SIG-M5 treated with dmso at 0.1 percent for 504 hours (cell line): ENCODE data around the gene RABGEF1.
"Not testable (repeated sequence)": the region's sequence is repeated elsewhere in the genome, so short reads cannot be mapped to it uniquely, and the experiment has no call there.

Experiments used
- DNase-seq: peaks from one replicate; lab custom pipeline; 2025; ENCODE audit not compliant: unreplicated experiment; lab: John Stamatoyannopoulos, UW

RABGEF1 gene

DNA sequence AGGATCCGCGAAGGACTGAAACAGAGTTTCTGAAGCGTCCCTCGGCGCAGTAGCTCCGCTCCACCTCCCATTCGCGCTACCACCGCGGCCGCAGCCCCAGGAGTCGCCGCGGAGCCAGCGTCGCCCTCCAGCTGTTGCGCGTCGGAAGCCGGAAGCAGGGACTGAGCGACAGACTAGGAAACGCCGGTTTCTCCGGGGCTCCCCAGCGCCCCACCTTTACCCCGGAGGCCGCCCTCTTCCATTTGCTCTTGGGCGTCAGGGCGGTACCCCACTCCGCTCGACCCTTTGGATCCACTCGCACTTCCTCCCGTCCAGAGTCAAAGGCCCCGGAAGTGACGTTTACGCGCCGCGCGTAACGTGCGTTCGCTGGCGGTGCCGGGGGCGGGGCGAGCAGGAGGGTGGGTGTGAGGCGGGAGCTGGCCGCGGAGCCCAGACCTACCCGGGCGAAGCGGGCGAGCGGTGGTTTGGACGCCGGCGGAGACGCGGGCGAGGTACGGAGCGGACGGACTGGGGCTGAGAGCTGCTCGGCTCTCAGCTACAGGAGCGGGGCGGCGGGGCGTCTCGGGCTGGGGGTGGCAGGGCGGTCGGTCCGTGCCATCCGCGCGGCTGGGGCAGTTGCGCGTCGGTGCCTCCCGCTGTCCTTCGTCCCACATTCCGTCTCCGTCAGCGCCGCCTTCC lies at the start of gene RABGEF1:
Gene RABGEF1 (plus strand): TSS at position 432 of the 678 bp plus-strand sequence. CDS start 31,167 bp downstream, outside the sequence.
- peak; percentile 90 for DNase-seq

DNA sequence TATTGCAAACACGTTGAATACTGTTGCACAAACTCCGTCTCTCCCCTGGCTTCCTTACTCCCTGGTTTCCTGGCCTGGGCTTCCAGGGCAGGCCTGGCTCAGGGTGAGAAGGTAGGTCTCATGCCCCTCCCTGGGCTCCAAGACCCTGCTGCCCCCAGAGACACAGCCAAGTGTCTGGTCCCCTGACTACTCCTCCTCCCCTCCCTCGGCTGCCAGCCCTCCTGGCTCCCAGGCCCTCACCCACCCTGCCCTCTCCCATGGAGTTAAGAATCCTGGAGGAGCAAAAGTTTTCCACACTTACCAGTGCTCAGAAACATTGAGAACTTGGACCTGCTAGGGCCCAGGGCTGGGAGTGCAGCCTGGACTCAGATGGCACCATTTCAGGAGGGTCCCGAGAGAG lies 47.2 kb upstream of the RABGEF1 start:
- DNase-seq = no peak

DNA sequence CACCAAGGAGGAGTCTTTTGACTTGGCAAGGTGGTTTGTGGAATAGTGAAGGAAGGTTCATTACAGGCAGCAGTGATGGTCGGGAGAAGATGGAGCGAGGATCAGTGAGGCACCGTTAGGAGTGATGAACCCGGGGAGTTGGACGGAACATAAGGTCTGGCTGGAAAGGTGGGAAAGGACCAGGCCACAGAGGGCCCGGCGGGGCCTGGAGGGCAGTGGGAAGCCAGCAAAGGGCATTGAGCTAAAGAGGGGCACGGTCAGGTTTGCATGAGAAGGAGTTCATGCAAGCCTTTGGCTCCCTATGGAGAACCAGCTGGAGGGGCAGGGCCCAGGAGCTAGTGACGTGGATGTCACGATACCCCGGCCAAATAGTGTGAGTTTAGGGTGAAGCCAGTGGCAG lies 46.2 kb upstream of the RABGEF1 start:
- DNase-seq = no peak

DNA sequence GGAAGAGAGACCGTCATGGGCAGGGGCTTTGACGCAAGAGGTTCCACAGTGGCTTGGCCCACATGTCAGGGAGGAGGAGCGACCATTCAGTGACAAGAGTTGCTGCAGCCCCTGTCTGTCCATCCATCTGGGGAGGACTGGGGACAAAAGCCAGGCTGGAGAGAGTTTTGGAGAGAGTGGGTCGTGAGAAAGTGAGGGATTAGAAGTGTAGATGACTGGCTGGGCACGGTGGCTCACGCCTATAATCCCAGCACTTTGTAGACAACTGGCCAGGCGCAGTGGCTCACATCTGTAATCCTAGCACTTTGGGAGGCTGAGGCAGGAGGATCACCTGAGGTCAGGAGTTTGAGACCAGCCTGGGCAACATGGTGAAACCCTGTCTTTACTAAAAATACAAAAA lies 45.1 kb upstream of the RABGEF1 start:
- not testable (repeated sequence) for DNase-seq

DNA sequence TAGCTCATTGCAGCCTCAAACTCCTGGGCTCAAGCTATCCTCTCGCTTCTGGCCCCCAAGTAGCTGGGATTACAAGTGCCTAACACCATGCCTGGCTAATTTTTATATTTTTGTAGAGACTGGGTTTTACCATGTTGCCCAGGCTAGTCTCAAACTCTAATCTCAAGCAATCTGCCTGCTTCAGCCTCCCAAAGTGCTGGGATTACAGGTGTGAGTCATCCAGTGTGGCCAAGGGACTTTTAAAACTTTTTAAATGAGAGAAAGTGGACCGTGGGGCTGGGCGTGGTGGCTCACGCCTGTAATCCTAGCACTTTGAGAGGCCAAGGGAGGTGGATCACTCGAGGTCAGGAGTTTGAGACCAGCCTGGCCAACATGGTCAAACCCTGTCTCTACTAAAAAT lies 44.4 kb upstream of the RABGEF1 start:
- DNase-seq = not testable (repeated sequence)

DNA sequence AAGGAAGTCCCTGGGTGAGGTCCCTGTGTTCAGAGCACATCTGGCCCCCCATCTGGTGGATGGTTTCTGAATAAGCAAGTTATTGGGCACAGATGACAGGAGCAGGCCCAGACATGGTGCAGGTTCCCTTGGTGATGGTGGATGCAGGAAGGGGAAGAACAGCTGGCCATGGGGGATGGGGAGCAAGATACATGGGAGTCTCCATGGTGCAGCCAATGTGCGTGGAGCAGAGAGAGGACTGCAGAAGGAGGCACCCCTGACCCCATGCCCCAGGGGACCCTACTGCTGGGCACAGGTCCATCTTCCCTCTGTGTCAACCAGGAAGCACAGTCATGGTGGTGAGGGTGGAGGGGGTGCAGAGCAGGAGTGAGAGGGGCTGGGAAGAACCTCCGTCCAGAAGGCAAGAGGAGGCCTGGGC lies 43.8 kb upstream of the RABGEF1 start:
- DNase-seq = no peak

DNA sequence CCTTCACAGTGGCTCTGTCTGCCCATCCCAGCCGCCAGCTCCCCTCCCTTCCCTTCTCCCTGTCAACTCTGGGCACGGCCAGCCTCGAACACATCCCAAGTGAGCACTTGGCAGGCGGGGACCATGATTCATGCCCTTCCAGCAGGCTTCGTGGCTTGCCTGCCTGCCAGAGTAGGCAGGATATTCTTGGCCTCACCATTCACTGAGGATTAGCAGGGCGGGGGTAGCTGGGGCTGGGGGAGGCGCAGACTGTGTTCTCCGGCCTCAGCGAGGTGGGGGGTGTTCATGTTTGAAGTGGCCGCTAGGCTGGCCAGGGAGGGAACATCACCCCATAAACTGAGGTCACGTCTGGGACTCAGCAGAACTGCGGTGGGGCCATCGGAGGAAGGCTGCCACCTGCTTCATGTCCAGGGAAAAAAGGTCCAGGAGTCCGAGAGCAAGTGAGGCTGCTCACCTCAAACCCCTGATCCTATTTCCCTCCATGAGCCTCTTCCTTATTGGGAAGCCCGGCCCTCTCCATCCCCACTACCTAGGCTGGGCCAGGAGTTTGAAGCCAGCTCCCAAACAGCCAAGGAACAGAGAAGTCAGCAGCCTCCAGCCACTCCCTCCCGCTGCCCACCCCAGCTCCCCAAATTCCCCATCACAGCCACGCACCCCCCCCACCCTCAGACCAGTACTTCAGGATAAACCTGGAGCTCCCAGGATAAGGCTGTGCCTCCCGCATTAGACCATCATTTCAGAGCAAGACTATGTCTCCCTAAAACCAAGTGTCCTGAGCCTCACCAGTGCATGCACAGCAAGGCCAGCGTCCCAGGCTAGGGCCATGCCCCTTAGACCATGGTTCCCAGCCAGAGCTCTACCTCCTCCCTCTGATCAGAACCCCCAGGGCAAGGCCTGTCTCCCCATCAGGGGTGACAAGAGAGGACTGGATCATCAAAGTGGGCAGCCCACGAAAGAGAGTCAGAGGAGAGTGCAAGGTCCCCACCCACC lies 42.8 kb upstream of the RABGEF1 start:
- no peak for DNase-seq

DNA sequence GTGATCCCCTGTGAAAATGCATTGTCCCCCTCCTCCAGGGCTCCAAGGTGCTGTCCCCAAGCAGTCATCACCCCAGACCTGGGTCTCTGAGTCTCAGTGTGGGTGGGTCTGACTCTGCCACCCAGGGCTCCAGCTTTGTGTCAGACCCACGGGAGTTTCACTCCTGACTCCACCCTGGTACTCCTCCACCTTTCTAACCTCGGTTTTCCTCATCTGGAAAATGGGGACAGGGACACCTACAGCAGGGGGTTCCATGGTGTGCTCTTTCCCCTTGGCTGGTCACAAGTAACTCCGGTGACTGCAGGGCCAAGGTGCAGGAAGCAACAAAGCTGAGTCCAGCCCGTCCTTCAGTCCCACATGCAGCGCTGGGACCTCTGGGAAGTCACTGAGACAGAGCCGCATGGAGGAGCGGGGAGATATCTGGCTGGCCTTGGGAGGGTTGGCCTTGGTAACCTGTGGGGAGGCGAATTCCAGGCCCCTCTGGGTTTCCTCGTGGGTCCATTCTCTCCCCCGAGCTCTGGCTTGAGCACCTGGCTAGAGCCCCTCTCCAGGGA lies 41.8 kb upstream of the RABGEF1 start:
- no peak for DNase-seq

DNA sequence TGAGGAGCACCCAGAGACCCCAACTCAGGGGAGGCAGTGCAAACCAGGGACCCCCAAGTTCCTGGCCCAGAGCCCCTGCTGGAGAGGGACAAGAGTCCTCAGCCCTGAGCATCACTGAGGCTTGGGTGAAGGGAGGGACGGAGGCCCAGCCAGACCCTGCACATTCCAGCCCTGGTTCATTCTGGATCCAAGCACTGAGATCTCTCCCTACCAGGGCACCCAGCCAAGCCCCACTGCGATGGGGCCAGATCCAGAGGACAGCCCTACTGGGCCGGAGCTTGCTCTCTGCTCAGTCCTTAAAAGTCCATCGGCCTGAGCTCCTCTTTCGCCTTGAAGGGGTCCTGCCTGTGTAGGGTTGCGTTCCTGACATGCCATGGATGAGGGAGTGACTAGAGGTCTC lies 40.5 kb upstream of the RABGEF1 start:
- no peak for DNase-seq

DNA sequence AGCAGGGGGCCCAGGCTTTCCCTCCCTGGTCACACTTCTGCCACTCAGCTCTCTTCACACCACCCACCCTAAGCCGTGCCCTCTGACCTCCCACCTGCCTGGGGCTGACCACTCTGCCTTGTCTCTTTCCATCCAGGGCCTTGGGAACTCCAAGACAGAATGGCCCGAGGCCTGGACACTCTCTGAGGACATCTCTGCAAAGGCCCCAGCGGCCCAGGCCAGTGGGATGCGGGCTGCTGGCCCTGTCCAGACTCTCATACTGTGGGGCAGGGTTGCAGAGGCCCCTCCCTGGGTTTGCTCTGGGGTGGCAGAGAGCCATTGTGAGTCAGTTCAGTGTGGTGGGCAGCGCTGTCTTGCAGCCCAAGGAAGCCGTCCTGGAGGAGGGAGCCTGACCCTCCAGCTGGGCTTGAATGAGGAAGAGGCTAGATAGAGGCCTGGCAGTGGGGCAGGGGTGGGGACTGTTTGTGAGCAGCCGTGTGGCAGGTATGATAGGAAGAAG lies 39.9 kb upstream of the RABGEF1 start:
- DNase-seq = no peak

DNA sequence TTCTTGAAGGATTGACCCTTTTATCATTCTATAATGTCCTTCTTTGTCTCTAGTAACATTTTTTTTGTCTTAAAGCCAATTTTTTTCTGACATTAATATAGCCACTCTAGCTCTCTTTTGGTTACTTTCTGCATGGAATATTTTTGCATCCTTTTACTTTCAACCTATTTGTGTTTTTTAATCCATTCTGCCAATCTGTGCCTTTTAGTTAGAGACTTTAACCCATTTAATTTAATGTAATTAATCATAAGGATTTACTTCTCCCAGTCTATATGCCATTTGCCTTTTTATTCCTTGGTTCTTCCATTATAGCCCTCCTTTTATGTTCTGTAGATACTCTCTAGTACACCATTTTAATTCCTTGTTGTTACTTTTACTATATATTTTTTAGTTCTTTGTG lies 32.7 kb upstream of the RABGEF1 start:
- no peak for DNase-seq

DNA sequence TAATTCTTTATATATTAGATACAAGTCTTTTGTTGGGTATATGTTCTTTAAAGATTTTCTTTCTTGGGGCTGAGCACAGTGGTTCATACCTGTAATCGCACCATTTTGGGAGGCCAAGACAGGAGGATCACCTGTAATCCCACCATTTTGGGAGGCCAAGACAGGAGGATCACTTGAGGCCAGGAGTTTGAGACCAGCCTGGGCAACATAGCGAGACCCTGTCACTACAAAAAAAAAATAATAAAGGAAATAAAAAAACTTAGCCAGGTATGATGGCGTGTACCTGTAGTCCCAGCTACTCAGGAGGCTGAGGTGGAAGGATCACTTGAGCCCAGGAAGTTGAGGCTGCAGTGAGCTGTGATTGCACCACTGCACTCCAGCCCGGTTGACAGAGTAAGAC lies 29.8 kb upstream of the RABGEF1 start:
- DNase-seq = not testable (repeated sequence)

DNA sequence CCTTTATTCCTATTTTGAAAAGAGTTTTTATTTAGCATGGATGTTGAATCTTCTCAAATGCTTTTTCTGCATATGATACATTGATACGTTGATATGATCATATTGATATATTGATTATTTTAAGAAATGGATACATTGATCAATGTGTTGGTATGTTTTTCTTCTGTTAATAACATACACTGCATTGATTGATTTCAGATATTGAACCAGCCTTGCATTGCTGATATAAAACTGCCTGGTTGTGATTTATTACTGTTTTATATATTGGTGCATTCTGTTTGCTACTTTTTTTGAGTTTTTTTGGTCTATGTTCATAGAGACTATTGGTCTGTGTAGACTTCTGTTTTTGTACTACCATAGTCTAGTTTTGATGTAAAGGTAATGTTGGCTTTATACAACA lies 26.8 kb upstream of the RABGEF1 start:
- no peak for DNase-seq

DNA sequence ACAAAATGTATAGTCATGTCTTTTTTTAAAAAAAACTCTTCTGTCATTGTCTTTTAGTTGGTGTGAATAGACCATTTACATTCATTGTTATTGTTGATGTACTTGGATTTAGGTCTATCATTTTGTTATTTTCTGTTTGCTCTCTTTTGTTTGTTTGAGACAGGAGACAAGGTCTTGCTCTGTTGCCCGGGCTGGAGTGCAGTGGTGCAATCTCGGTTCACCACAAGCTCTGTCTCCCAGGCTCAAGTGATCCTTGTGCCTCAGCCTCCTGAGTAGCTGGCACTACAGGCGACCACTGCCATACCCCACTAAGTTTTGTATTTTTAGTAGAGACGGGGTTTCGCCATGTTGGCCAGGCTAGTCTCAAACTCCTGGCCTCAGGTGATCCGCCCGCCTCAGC lies 23.9 kb upstream of the RABGEF1 start:
- DNase-seq = not testable (repeated sequence)

DNA sequence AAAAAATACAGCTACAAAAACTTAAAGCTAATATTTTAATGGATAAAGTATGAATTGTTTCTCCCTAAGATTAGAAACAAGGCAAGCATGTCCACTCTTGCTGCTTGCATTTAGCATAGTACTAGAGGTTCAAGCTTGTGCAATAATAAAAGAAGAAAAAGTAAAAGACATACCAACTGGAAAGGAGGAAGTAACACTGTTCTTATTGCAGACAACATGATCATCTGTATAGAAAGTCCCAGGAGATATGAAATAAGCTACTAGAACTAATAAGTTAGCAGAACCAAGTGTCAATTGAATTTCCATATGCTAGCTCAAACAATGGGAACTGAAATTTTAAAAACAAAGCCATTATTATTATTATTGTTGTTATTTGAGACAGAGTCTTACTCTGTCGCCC lies 20.0 kb upstream of the RABGEF1 start:
- peak; percentile 85 for DNase-seq

DNA sequence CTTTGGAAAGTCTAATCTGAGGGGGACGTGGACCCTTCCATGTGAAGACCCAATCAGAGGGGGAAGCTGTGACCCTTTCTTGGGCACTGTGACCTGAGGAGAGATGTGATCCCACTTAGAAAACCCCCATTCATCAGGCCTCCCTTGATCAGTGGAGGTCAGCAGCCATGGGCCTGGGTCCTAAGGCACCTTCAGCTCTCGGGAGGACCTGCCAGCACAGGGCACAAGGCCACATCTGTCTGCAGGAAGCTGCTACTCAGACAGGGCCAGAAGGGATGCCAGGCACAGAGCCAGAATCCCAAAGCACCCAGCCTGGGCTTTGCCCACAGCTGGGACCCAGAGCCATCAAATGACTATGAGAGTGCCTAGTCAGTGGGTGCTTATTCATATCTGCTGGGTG lies 14.7 kb upstream of the RABGEF1 start:
- no peak for DNase-seq

DNA sequence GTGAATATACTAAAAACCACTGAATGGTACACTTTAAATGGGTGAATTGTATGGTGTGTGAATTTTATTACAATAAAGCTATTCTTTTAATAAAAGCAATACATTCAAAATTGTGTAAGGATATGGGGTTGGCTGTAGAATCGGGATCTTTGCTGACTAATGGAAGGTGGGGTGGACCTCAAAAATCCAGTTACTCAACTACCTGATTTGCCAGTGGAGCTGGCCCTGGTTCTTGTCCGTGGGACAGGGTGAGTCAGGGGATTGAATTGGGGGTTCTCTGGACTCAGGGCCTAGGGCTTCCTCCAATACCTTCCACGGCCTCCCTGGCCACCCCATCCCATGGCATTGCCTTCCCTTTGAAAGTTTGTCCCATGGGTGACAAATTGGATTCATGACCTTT lies 13.5 kb upstream of the RABGEF1 start:
- no peak for DNase-seq

DNA sequence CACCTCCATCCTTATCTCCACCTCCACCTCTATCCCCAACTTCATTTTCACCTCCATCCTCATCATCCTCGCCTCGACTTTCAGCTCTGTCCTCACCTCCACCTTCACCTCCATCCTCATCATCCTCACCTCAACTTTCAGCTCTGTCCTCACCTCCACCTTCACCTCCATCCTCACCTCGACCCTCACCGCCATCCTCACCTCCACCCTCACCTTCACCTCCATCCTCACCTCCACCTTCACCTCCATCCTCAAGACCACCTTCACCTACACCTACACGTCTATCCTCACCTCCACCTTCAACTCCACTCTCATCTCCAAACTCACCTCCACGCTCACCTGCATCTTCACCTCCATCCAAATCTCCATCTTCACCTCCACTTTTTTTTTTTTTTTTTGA lies 12.0 kb upstream of the RABGEF1 start:
- DNase-seq = no peak

DNA sequence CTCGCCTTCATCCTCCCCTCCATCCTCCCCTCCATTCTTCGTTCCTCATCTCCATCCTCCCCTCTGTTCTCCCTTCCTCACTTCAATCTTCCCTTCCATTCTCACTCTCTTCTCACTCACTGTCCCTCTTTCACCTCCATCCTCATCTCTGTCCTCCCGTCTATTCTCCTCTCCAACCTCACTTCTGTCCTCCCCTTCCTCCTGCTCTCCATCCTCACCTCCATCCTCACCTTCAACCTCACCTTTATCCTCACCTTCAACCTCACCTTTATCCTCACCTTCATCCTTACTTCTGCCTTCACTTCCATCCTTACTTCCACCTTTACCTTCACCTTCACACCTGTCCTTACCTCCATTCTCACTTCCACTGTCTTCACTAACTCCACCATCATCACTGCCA lies 11.3 kb upstream of the RABGEF1 start:
- no peak for DNase-seq

DNA sequence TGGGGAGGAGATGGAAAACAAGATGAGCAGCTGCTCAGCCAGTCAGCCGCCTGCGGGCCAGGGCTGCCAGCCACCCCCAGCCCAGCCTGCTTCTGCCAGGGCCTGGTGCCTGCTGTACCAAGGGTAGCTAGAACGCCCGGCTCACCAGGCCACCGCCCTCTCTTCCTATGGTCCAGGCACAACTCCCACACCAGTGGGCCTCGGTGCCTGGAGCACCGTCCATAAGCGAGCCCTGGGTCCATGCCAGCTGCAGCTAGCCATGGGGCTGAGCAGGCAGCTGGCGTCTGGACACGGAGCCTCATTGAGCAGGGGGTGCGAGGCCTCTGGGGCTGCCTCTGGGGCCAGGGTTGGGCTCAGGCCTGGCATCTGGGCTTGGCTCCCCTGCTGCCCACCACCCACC lies 8.5 kb upstream of the RABGEF1 start:
- DNase-seq = no peak

DNA sequence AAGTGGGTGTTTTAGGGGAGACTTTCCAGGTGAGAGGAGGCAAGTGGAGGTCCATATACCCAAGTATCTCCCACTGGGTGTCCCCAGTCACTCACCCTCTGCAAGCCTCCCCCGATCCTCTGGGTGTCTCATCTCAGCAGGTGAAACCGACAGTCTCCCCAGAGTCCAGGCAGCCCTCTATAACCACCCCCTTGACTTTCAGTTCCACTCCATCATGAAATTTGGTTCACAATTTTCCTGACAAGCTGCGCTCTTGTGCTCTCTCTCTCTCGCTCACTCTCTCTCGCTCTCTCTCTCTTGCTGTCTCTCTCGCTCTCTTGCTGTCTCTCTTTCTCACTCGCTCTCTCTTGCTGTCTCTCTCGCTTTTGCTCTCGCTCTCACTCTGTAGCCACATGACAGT lies 8.1 kb upstream of the RABGEF1 start:
- no peak for DNase-seq

DNA sequence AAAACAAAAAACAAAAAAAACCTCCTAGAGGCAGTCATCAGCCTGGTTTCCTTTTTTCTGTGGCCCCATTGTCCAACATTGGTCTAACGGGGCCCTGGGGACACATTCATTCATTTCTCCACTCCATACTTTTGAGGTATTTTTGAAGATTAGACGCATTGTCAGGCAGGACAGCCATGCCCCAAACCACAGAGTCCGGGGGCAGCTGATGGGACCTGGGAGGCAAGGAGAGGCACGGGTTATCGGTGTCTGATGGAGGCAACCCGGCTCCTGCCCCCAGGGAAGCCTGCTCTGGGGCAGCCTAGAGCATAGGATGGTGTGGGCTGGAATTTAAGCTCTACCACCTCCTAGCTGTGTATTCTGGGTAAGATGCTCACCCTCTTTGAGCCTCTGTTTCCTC lies 6.5 kb upstream of the RABGEF1 start:
- DNase-seq = no peak
